WTC11 (cell line): ENCODE measurements around the gene PVALEF. TPM values are rescaled to one million over a fixed set of nuclear protein-coding genes. Genes with fewer than 3 reads are reported as not detected.

Experiments
- ATAC-seq: fragments of 200-7000 bp; cut with Tn5 transposase; 2 replicates; pipeline ENCODE4 v1.10.0; 2021; ENCODE audit warnings: mild to moderate bottlenecking, moderate library complexity
- CTCF ChIA-PET: fragments of 300-600 bp; sonication (Branson Sonifier 250); formaldehyde crosslinking; loops from one replicate; lab custom pipeline; 2021; ENCODE audit warnings: antibody characterized with exemption; lab: Charles Lee
- POLR2A ChIA-PET: fragments of 350-600 bp; sonication (Branson Sonifier 250); formaldehyde crosslinking; loops from one replicate; lab custom pipeline; 2021; ENCODE audit warnings: antibody characterized with exemption; lab: Charles Lee
- DNase-seq: peaks from one replicate; pipeline ENCODE4 v3.0.0; 2021; ENCODE audit warnings: low spot score
- H3K27ac Mint-ChIP-seq: 2 replicates; pipeline ENCODE4 v1.8.0; 2021; ENCODE audit warnings: mixed read lengths
- H3K27me3 Mint-ChIP-seq: 2 replicates; pipeline ENCODE4 v1.8.0; 2021; ENCODE audit warnings: low read depth, mild to moderate bottlenecking, moderate library complexity, mixed read lengths
- H3K36me3 Mint-ChIP-seq: 2 replicates; pipeline ENCODE4 v1.8.0; 2021; ENCODE audit warnings: mixed read lengths
- H3K4me1 Mint-ChIP-seq: 2 replicates; pipeline ENCODE4 v1.8.0; 2022; ENCODE audit warnings: mixed read lengths
- H3K4me3 Mint-ChIP-seq: 2 replicates; pipeline ENCODE4 v1.8.0; 2021; ENCODE audit warnings: mild to moderate bottlenecking, moderate library complexity, mixed read lengths
- H3K9me3 Mint-ChIP-seq: 2 replicates; pipeline ENCODE4 v1.8.0; 2021; ENCODE audit warnings: mixed read lengths
- ATF3 ChIP-seq: sonication (generic); formaldehyde crosslinking; conservative IDR thresholded peaks from 2 replicates; pipeline ENCODE4 v1.8.1; 2022; ENCODE audit warnings: mild to moderate bottlenecking, missing genetic modification reagents
- CTCF ChIP-seq: fragments of 200-600 bp; IDR thresholded peaks from 2 replicates; pipeline ENCODE4 v1.8.0; 2022; ENCODE audit warnings: antibody characterized with exemption
- ELF4 ChIP-seq: sonication (generic); formaldehyde crosslinking; IDR thresholded peaks from 2 replicates; pipeline ENCODE4 v1.8.1; 2022; ENCODE audit warnings: low read depth, mild to moderate bottlenecking, moderate library complexity, missing genetic modification reagents
- FOXK1 ChIP-seq: sonication (generic); formaldehyde crosslinking; IDR thresholded peaks from 2 replicates; pipeline ENCODE4 v1.8.0; 2022; ENCODE audit warnings: mild to moderate bottlenecking, moderate library complexity, missing genetic modification reagents
- NR1H2 ChIP-seq: sonication (generic); formaldehyde crosslinking; IDR thresholded peaks from 2 replicates; pipeline ENCODE4 v1.9.0; 2021; ENCODE audit warnings: mild to moderate bottlenecking, moderate library complexity, missing genetic modification reagents
- PREB ChIP-seq: sonication (generic); formaldehyde crosslinking; IDR thresholded peaks from 2 replicates; pipeline ENCODE4 v1.8.1; 2022; ENCODE audit warnings: mild to moderate bottlenecking, missing genetic modification reagents, moderate library complexity, borderline replicate concordance
- SMAD4 ChIP-seq: sonication (generic); formaldehyde crosslinking; IDR thresholded peaks from 2 replicates; pipeline ENCODE4 v1.8.0; 2022; ENCODE audit warnings: mild to moderate bottlenecking, missing genetic modification reagents
- ZNF232 ChIP-seq: sonication (generic); formaldehyde crosslinking; IDR thresholded peaks from 2 replicates; pipeline ENCODE4 v1.8.0; 2022; ENCODE audit warnings: mild to moderate bottlenecking, missing genetic modification reagents
- total RNA-seq: library from RNA; stranded (reverse); gene quantifications from 3 replicates; pipeline ENCODE4 v1.2.3, GENCODE V29; 2021
- TF ChIP-seq, protein P1 (sequence below): sonication (generic); formaldehyde crosslinking; IDR thresholded peaks from 2 replicates; pipeline ENCODE4 v1.8.1; 2023; ENCODE audit warnings: mild to moderate bottlenecking, missing genetic modification reagents, moderate library complexity
- TF ChIP-seq, protein P2 (sequence below): sonication (generic); formaldehyde crosslinking; IDR thresholded peaks from 2 replicates; pipeline ENCODE4 v1.8.1; 2023; ENCODE audit warnings: mild to moderate bottlenecking, missing genetic modification reagents
- TF ChIP-seq, protein P3 (sequence below): sonication (generic); formaldehyde crosslinking; IDR thresholded peaks from 2 replicates; pipeline ENCODE4 v1.8.0; 2022; ENCODE audit warnings: missing genetic modification reagents

The PVALEF gene
- total RNA-seq, 1 experiment from 2014 or later, result not detected

DNA sequence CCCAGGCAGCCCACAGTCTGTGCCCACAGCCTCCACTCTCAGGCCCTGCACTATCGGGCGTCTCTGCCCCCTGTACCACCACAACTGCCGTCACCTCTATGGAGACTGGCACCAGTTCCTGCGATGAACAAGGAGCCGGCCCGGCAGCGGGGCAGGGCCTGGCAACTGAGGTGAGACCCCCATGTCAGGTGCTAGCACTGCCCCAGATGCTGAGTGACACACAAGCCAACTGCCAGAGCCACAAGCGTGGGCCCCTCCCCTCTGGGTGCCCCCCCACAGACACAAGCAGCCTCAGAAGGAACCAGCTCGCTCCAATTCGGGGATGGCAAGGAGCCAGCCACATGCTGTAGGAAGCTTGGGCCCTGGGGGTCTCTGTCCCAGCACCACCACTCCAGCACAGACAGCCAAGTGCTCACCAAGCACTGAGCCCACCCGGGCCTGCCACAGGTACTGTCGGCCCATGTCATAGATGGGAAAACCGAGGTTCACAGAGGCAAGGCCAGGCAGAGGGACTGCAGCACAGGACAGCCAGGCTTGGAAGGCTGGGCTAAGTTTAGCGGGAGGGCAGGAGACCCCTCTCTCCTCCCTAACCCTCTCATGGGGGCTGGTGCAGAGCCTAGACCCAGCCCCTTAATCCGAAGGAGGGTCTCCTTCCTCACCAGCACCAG lies 1.5 kb upstream of the PVALEF start:
- DNase-seq (no peak), ATAC-seq (no peak)
- no peaks in the 10 kb centered on the region for H3K9me3 Mint-ChIP-seq
- no peaks in the 10 kb centered on the region for H3K4me1 Mint-ChIP-seq
- no peaks in the 10 kb centered on the region for H3K36me3 Mint-ChIP-seq
- ChIA-PET CTCF (interaction anchor here (1.1 kb wide), 1 partner anchor 21 kb away, joined by 4 read pairs; no protein-coding TSS in a partner anchor), POLR2A (no interaction called here)
- H3K4me3 Mint-ChIP-seq, result no peak overlapping the region
- peaks cover 9% of the 10 kb centered on the region for H3K27me3 Mint-ChIP-seq
- no peak overlapping the region for H3K27ac Mint-ChIP-seq
- TF ChIP-seq ELF4 (CRISPR knock-in tag) (no peak), NR1H2 (no peak), ATF3 (no peak), PREB (CRISPR knock-in tag) (no peak), FOXK1 (CRISPR knock-in tag) (no peak)
- TF ChIP-seq, protein P1, sequence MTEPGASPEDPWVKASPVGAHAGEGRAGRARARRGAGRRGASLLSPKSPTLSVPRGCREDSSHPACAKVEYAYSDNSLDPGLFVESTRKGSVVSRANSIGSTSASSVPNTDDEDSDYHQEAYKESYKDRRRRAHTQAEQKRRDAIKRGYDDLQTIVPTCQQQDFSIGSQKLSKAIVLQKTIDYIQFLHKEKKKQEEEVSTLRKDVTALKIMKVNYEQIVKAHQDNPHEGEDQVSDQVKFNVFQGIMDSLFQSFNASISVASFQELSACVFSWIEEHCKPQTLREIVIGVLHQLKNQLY (CRISPR knock-in tag), result no peak
- TF ChIP-seq, protein P2, sequence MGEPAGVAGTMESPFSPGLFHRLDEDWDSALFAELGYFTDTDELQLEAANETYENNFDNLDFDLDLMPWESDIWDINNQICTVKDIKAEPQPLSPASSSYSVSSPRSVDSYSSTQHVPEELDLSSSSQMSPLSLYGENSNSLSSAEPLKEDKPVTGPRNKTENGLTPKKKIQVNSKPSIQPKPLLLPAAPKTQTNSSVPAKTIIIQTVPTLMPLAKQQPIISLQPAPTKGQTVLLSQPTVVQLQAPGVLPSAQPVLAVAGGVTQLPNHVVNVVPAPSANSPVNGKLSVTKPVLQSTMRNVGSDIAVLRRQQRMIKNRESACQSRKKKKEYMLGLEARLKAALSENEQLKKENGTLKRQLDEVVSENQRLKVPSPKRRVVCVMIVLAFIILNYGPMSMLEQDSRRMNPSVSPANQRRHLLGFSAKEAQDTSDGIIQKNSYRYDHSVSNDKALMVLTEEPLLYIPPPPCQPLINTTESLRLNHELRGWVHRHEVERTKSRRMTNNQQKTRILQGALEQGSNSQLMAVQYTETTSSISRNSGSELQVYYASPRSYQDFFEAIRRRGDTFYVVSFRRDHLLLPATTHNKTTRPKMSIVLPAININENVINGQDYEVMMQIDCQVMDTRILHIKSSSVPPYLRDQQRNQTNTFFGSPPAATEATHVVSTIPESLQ (CRISPR knock-in tag), result no peak
- TF ChIP-seq, all 79 proteins: peak for 0

GRCh38 chr17:81164371-81165245 lies 699 bp upstream of the PVALEF start:
- no peak for DNase-seq
- POLR2A ChIA-PET, result no interaction called here
- TF ChIP-seq CTCF (no peak), SMAD4 (no peak), ZNF232 (no peak)
- H3K27me3 Mint-ChIP-seq, result peaks cover 9% of the 10 kb centered on the region
- no peaks in the 10 kb centered on the region for H3K36me3 Mint-ChIP-seq
- ATAC-seq, result no peak
- CTCF ChIA-PET, result interaction anchor here (0.9 to 1.1 kb wide), 3 partner anchors 21 to 43 kb away, joined by 3 to 4 read pairs (median 4); no protein-coding TSS in a partner anchor
- H3K9me3 Mint-ChIP-seq, result no peaks in the 10 kb centered on the region
- no peak overlapping the region for H3K4me3 Mint-ChIP-seq
- H3K27ac Mint-ChIP-seq, result no peak overlapping the region
- H3K4me1 Mint-ChIP-seq, result no peaks in the 10 kb centered on the region

- POLR2A ChIA-PET, result no interaction called here
- ATAC-seq (no peak), DNase-seq (no peak)
- CTCF ChIA-PET, result interaction anchor here (1.0 kb wide), 1 partner anchor 274 kb away, joined by 3 read pairs; no protein-coding TSS in a partner anchor
- Mint-ChIP-seq H3K9me3 (no peaks in the 10 kb centered on the region), H3K4me3 (peak within 1 kb of the TSS; percentile 54)
- TF ChIP-seq, protein P3, sequence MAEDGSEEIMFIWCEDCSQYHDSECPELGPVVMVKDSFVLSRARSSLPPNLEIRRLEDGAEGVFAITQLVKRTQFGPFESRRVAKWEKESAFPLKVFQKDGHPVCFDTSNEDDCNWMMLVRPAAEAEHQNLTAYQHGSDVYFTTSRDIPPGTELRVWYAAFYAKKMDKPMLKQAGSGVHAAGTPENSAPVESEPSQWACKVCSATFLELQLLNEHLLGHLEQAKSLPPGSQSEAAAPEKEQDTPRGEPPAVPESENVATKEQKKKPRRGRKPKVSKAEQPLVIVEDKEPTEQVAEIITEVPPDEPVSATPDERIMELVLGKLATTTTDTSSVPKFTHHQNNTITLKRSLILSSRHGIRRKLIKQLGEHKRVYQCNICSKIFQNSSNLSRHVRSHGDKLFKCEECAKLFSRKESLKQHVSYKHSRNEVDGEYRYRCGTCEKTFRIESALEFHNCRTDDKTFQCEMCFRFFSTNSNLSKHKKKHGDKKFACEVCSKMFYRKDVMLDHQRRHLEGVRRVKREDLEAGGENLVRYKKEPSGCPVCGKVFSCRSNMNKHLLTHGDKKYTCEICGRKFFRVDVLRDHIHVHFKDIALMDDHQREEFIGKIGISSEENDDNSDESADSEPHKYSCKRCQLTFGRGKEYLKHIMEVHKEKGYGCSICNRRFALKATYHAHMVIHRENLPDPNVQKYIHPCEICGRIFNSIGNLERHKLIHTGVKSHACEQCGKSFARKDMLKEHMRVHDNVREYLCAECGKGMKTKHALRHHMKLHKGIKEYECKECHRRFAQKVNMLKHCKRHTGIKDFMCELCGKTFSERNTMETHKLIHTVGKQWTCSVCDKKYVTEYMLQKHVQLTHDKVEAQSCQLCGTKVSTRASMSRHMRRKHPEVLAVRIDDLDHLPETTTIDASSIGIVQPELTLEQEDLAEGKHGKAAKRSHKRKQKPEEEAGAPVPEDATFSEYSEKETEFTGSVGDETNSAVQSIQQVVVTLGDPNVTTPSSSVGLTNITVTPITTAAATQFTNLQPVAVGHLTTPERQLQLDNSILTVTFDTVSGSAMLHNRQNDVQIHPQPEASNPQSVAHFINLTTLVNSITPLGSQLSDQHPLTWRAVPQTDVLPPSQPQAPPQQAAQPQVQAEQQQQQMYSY, result no peak
- TF ChIP-seq, all 79 proteins: peak for 0
- Mint-ChIP-seq H3K27ac (no peak within 1 kb of the TSS), H3K36me3 (no peaks in the 10 kb centered on the region), H3K27me3 (peaks cover 9% of the 10 kb centered on the region), H3K4me1 (no peaks in the 10 kb centered on the region)
Measured at GRCh38 chr17:81166033-81166492, 756 bp downstream of the PVALEF start, which contains the start of gene AATK. TSS of gene AATK (minus strand) at chr17:81166221. CDS start at chr17:81165992, 229 bp downstream.
